Progenitor cell of endocrine pancreas (in vitro differentiated cells): ENCODE results near the gene PIP5K1B. TPM values are rescaled to one million over a fixed set of nuclear protein-coding genes. Genes with fewer than 3 reads are reported as not detected.

Experiments
- DNase-seq: peaks from one replicate; pipeline ENCODE4 v3.0.0; 2021; ENCODE audit warnings: low spot score; ENCODE audit not compliant: unreplicated experiment
- H3K27ac Mint-ChIP-seq: 2 replicates; pipeline ENCODE4 v1.8.0; 2021; ENCODE audit warnings: mild to moderate bottlenecking, moderate library complexity, mixed read lengths
- H3K27me3 Mint-ChIP-seq: 2 replicates; pipeline ENCODE4 v1.8.0; 2021; ENCODE audit warnings: mixed read lengths
- H3K36me3 Mint-ChIP-seq: 2 replicates; pipeline ENCODE4 v1.8.0; 2022; ENCODE audit warnings: mixed read lengths; ENCODE audit not compliant: insufficient read depth
- H3K4me1 Mint-ChIP-seq: 2 replicates; pipeline ENCODE4 v1.8.0; 2021; ENCODE audit warnings: low read depth, mixed read lengths
- H3K4me3 Mint-ChIP-seq: 2 replicates; pipeline ENCODE4 v1.8.0; 2021; ENCODE audit warnings: low read depth, mild to moderate bottlenecking, moderate library complexity, mixed read lengths
- H3K9me3 Mint-ChIP-seq: 2 replicates; pipeline ENCODE4 v1.8.0; 2021; ENCODE audit warnings: low read depth, mixed read lengths
- CTCF ChIP-seq: fragments of 200-600 bp; sonication (generic); IDR thresholded peaks from one replicate; pipeline ENCODE4 v1.5.0; 2021; ENCODE audit warnings: antibody characterized with exemption, mild to moderate bottlenecking; ENCODE audit not compliant: unreplicated experiment
- total RNA-seq: library from RNA; stranded (reverse); gene quantifications from 2 replicates; pipeline ENCODE4 v1.2.1, GENCODE V29; 2021

Gene PIP5K1B
- total RNA-seq, 1 donor from 2014 or later: 1.5 TPM

- no peak overlapping the region for H3K27ac Mint-ChIP-seq
- TF ChIP-seq CTCF: no peak
- H3K36me3 Mint-ChIP-seq: no peaks in the 10 kb centered on the region
- H3K4me1 Mint-ChIP-seq: no peaks in the 10 kb centered on the region
- peaks cover 4% of the 10 kb centered on the region for H3K27me3 Mint-ChIP-seq
- no peak for DNase-seq
- no peaks in the 10 kb centered on the region for H3K9me3 Mint-ChIP-seq
- no peak overlapping the region for H3K4me3 Mint-ChIP-seq
Measured at GRCh38 chr9:68841276-68842052, 136.4 kb downstream of the PIP5K1B start.

- Mint-ChIP-seq H3K4me1 (no peaks in the 10 kb centered on the region), H3K27me3 (peaks cover 4% of the 10 kb centered on the region), H3K36me3 (no peaks in the 10 kb centered on the region), H3K27ac (no peak overlapping the region), H3K4me3 (no peak overlapping the region), H3K9me3 (no peaks in the 10 kb centered on the region)
- no peak for TF ChIP-seq CTCF
- DNase-seq: no peak
Measured at GRCh38 chr9:68842568-68842967, 137.5 kb downstream of the PIP5K1B start.

GRCh38 chr9:68843239-68843638 lies 138.2 kb downstream of the PIP5K1B start:
- peaks cover 4% of the 10 kb centered on the region for H3K27me3 Mint-ChIP-seq
- H3K27ac Mint-ChIP-seq: no peak overlapping the region
- TF ChIP-seq CTCF: no peak
- H3K4me1 Mint-ChIP-seq: no peaks in the 10 kb centered on the region
- H3K9me3 Mint-ChIP-seq: no peaks in the 10 kb centered on the region
- no peaks in the 10 kb centered on the region for H3K36me3 Mint-ChIP-seq
- DNase-seq: no peak
- H3K4me3 Mint-ChIP-seq: no peak overlapping the region

- H3K9me3 Mint-ChIP-seq: no peaks in the 10 kb centered on the region
- no peak for TF ChIP-seq CTCF
- H3K4me1 Mint-ChIP-seq: no peaks in the 10 kb centered on the region
- H3K27me3 Mint-ChIP-seq: peaks cover 4% of the 10 kb centered on the region
- DNase-seq: no peak
- H3K4me3 Mint-ChIP-seq: no peak overlapping the region
- H3K36me3 Mint-ChIP-seq: no peaks in the 10 kb centered on the region
- no peak overlapping the region for H3K27ac Mint-ChIP-seq
Measured at GRCh38 chr9:68844157-68844556, 139.1 kb downstream of the PIP5K1B start.

- no peaks in the 10 kb centered on the region for H3K9me3 Mint-ChIP-seq
- no peaks in the 10 kb centered on the region for H3K4me1 Mint-ChIP-seq
- peak; percentile 76 for TF ChIP-seq CTCF
- H3K4me3 Mint-ChIP-seq: no peak overlapping the region
- peaks cover 4% of the 10 kb centered on the region for H3K27me3 Mint-ChIP-seq
- peak; percentile 23 for DNase-seq
- H3K27ac Mint-ChIP-seq: no peak overlapping the region
- no peaks in the 10 kb centered on the region for H3K36me3 Mint-ChIP-seq
Measured at GRCh38 chr9:68844631-68845612, 139.9 kb downstream of the PIP5K1B start.
